Upper lobe of left lung (tissue), 6 donors: ENCODE measurements around the gene ZFYVE16. TPM values are rescaled to one million over a fixed set of nuclear protein-coding genes. Genes with fewer than 3 reads are reported as not detected.
"Not testable (repeated sequence)": the region's sequence is repeated elsewhere in the genome, so short reads cannot be mapped to it uniquely, and the experiment has no call there.

Experiments used
- ATAC-seq, 2 donors: fragments of 200-7000 bp; cut with Tn5 transposase; one replicate each; pipeline ENCODE4 v1.9.1; 2022; ENCODE audit warnings: mild to moderate bottlenecking in 2 of 2, moderate library complexity in 2 of 2; ENCODE audit not compliant: low FRiP score in 2 of 2
- DNase-seq, 2 donors: peaks; one replicate each; pipeline ENCODE4 v3.0.0-alpha.2; 2019 to 2020
- H3K27ac ChIP-seq, 4 donors: fragments of 200-600 bp; sonication (generic); one replicate each; pipeline ENCODE4 v1.5.1; 2016 to 2019
- H3K27me3 ChIP-seq, 4 donors: fragments of 200-600 bp; sonication (generic); one replicate each; pipeline ENCODE4 v1.5.1; 2017 to 2019
- H3K36me3 ChIP-seq, 4 donors: fragments of 200-600 bp; sonication (generic); one replicate each; pipeline ENCODE4 v1.5.1; 2016 to 2019
- H3K4me1 ChIP-seq, 4 donors: fragments of 200-600 bp; sonication (generic); one replicate each; pipeline ENCODE4 v1.5.1; 2018 to 2019
- H3K4me3 ChIP-seq, 4 donors: fragments of 200-600 bp; sonication (generic); one replicate each; pipeline ENCODE4 v1.5.1; 2017 to 2019; ENCODE audit warnings: mild to moderate bottlenecking in 2 of 4, moderate library complexity in 1 of 4
- H3K9me3 ChIP-seq, 4 donors: fragments of 200-600 bp; sonication (generic); one replicate each; pipeline ENCODE4 v1.5.1; 2018 to 2019
- EP300 ChIP-seq, 4 donors: sonication (generic); formaldehyde crosslinking; IDR thresholded peaks; one replicate each; pipeline ENCODE4 v1.5.1; 2017; ENCODE audit warnings: antibody characterized with exemption in 4 of 4, control low read depth in 2 of 4
- POLR2A ChIP-seq, 4 donors: fragments of 450-650 bp; IDR thresholded peaks; one replicate each; pipeline ENCODE4 v1.5.1; 2016 to 2017; ENCODE audit warnings: antibody characterized with exemption in 4 of 4, mild to moderate bottlenecking in 2 of 4
- POLR2AphosphoS5 ChIP-seq, 2 donors: sonication (generic); formaldehyde crosslinking; IDR thresholded peaks; one replicate each; pipeline ENCODE4 v1.5.1; 2017; ENCODE audit warnings: antibody characterized with exemption in 2 of 2
- WGBS, 2 donors: methylation state at CpG; one replicate each; pipeline ENCODE4 v1.1.5; 2017 to 2018; 5-methylcytosine and 5-hydroxymethylcytosine counted together
- total RNA-seq, 6 donors: library from RNA; depleted of rRNA in 4 of 6; stranded (reverse); fragments of >200 nt in 4 of 6; gene quantifications; one replicate each; pipeline versions ENCODE4 v1.1.0 to v1.2.1, GENCODE V29; 2016 to 2021
- TF ChIP-seq, protein P1 (sequence below), 6 experiments: fragments of 450-650 bp in 4 of 6; fragments of 200-600 bp in 2 of 6; sonication (generic) in 2 of 6; IDR thresholded peaks; one replicate each; pipeline ENCODE4 v1.5.1; 2016 to 2019; ENCODE audit warnings: antibody characterized with exemption in 6 of 6
- donor health status: DM: no; HTN: no; CAD: no; lungs with moderate emphysema.
- donor health status: DM: no; HTN: yes; CAD: no; lungs with severe emphysema.

Gene ZFYVE16
- total RNA-seq, 6 donors from 2014 or later = 27.7 to 52.4 (median 40.2) TPM

DNA sequence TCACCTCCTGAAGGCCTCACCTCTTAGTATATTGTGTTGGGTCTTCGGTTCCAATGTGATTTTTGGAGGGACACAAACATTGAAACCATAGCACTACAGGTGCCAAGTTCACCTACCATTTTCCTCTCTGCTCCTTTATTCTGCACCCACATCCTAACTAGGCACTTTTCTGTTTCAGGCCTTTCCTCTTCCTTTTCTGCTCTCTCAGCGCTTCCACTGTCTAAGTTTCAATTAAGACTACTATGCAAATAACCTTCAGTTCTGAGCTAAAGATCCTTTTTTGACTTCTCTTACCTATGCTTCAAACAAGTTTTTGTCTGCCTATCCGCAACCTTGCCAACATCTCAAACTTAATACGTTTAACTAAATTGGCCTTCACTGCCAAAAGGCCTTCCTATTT, 25.4 kb upstream of the ZFYVE16 start:
- ATAC-seq (no peak), DNase-seq (no peak)
- no peak overlapping the region for H3K4me3 ChIP-seq
- H3K27me3 ChIP-seq = no peaks in the 10 kb centered on the region
- TF ChIP-seq POLR2A (IDR thresholded peaks at IDR 0.05) (no peak), POLR2AphosphoS5 (IDR thresholded peaks at IDR 0.05) (no peak), EP300 (IDR thresholded peaks at IDR 0.05) (no peak)
- TF ChIP-seq, protein P1, sequence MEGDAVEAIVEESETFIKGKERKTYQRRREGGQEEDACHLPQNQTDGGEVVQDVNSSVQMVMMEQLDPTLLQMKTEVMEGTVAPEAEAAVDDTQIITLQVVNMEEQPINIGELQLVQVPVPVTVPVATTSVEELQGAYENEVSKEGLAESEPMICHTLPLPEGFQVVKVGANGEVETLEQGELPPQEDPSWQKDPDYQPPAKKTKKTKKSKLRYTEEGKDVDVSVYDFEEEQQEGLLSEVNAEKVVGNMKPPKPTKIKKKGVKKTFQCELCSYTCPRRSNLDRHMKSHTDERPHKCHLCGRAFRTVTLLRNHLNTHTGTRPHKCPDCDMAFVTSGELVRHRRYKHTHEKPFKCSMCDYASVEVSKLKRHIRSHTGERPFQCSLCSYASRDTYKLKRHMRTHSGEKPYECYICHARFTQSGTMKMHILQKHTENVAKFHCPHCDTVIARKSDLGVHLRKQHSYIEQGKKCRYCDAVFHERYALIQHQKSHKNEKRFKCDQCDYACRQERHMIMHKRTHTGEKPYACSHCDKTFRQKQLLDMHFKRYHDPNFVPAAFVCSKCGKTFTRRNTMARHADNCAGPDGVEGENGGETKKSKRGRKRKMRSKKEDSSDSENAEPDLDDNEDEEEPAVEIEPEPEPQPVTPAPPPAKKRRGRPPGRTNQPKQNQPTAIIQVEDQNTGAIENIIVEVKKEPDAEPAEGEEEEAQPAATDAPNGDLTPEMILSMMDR (IDR thresholded peaks at IDR 0.05) = no peak
- 91 to 93% methylated on average over 4 of the region's 4 CpGs for WGBS, 2 donors
- H3K4me1 ChIP-seq = no peaks in the 10 kb centered on the region
- H3K9me3 ChIP-seq = no peaks in the 10 kb centered on the region
- no peak overlapping the region for H3K27ac ChIP-seq
- H3K36me3 ChIP-seq = no peaks in the 10 kb centered on the region

DNA sequence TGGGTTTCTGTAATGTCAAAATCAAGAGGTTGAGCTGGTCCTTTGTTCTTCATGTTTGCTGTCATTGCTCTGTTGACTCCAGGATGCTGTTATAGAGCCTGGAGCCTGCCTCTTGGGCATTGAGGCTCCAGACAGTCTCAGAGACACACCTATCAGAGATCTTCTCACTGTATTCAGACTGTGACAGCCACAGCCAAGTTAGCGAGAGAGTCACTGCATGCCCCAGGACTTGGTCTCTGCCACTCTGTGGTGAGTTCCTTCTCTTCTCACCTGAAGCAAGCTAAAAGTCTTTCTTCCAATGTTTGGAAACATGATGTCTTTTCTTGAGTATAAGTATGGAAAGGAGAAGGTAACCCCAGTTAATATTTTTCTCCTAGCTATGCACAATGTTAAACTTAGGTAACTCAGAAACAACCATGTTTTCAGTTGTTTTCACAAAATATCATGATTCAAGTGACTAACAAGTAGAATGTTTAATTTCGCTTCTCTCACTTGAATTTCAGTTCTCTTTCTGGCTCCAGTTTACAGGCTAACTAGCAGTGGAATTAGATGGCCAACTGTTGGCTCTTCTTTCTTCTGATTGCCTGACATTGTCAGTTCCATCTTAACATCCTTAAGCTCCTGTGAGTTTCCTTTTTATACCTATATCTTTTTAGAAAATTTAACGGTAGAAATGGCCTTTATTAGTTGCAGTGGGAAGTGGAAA, 20.6 kb upstream of the ZFYVE16 start:
- Histone ChIP-seq H3K9me3 (no peaks in the 10 kb centered on the region), H3K4me3 (no peak overlapping the region), H3K4me1 (no peaks in the 10 kb centered on the region), H3K27me3 (no peaks in the 10 kb centered on the region), H3K27ac (no peak overlapping the region), H3K36me3 (no peaks in the 10 kb centered on the region)
- DNase-seq (no peak), ATAC-seq (no peak)
- TF ChIP-seq, protein P1 (IDR thresholded peaks at IDR 0.05) = no peak
- TF ChIP-seq POLR2AphosphoS5 (IDR thresholded peaks at IDR 0.05) = no peak
- TF ChIP-seq EP300 (IDR thresholded peaks at IDR 0.05) = no peak
- no peak for TF ChIP-seq POLR2A (IDR thresholded peaks at IDR 0.05)
- WGBS, 2 donors = 81 to 88% methylated on average over 3 of the region's 3 CpGs

DNA sequence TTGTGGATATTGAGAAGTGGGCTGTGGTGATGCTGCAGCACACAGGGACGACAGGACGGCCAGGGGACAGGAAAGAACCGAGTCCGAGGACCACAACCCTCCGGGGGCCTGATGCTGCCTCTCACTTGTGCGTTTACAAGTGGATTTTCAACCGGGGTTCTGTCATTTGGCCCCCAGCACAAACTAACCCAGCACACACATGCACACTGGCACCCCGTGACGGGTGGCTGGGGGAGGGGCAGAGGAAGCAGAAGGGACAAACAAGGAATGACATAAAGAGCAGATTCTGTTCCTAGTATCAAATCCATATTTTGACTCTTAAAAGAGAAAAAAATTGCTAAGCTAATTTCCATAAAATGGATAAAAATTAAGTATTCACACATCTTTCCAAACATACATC, 18.3 kb upstream of the ZFYVE16 start:
- TF ChIP-seq, protein P1 (IDR thresholded peaks at IDR 0.05) = no peak
- peak in 1 of 4 donors; percentile 18 for TF ChIP-seq POLR2A (IDR thresholded peaks at IDR 0.05)
- Histone ChIP-seq H3K36me3 (no peaks in the 10 kb centered on the region), H3K9me3 (peaks cover 0 to 3% (median 0%) of the 10 kb centered on the region in 4 donors), H3K4me3 (peak overlapping the region in 2 of 4 donors; percentile 14 to 27), H3K27me3 (no peaks in the 10 kb centered on the region), H3K4me1 (no peaks in the 10 kb centered on the region), H3K27ac (no peak overlapping the region)
- 43 to 46% methylated on average over 9 of the region's 9 CpGs for WGBS, 2 donors
- ATAC-seq (no peak), DNase-seq (peak in 1 of 2 donors; percentile 36)

DNA sequence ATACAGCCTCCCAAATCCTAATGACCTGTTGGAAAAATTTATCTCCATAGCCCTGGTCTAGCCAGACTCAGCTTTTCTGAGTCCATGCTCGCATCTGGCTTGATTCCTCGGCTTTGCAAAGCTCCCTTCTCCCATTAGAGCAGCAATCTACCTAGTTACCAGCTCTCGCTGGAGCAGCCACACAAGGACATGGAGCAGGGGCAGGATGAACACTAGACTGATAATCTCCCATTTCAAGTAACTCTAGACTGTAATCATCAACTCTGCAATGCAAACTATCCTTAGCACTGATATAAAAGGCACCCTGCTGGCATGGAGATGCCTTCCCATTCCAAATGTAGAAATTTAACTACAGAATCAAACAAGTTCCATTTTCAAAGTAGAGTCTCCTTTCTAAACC, 17.5 kb upstream of the ZFYVE16 start:
- not testable (repeated sequence) for H3K4me1 ChIP-seq, H3K36me3 ChIP-seq, DNase-seq, ATAC-seq, H3K27me3 ChIP-seq, H3K4me3 ChIP-seq, H3K27ac ChIP-seq, H3K9me3 ChIP-seq
- 80% methylated on average over 3 of the region's 3 CpGs for WGBS, 2 donors

DNA sequence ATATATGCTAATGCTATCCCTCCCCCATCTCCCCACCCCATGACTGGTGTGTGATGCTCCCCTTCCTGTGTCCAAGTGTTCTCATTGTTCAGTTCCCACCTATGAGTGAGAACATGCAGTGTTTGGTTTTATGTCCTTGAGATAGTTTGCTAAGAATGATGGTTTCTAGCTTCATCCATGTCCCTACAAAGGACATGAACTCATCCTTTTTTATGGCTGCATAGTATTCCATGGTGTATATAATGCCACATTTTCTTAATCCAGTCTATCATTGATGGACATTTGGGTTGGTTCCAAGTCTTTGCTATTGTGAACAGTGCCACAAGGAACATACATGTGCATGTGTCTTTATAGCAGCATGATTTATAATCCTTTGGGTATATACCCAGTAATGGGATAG, 16.6 kb upstream of the ZFYVE16 start:
- H3K9me3 ChIP-seq, H3K4me1 ChIP-seq, ATAC-seq, H3K27ac ChIP-seq, H3K36me3 ChIP-seq, H3K27me3 ChIP-seq, H3K4me3 ChIP-seq, DNase-seq: not testable (repeated sequence)

DNA sequence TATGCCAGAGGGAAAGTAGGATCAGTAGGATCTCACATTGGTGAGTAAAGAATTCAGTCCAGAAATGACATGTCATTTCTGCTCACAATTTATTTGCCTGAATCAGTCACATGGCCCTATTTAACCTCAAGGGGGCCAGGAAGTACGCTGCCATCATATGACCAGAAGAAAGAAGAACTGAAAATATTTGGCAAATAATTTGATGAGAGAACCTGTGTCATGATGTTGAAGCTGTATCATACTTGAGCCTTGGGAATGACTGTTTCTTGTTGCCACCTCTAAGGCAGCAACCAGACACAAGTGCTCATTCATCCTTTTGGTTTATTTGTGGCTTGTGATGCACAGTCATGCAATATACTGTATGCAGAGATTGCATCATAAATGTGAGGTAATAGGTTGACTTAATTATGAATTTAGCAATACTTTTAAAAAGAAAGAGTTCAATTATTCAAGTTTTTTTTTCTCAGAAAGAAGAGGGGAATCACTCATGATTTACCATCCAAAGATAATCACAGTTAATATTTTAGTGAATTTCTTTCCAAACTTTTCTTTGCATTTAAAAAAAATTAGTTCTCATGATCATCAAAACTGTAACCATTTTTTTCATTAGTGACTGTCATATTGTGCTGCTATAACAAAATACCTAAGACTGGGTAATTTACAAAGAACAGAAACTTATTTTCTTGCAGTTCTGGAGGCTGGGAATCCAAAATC, 8.2 kb upstream of the ZFYVE16 start:
- ATAC-seq (peak; percentile 75 to 91), DNase-seq (peak in 1 of 2 donors; percentile 21)
- TF ChIP-seq, protein P1 (IDR thresholded peaks at IDR 0.05) = peak in 1 of 6 experiments; percentile 5
- TF ChIP-seq POLR2A (IDR thresholded peaks at IDR 0.05) = no peak
- peak in 1 of 2 donors; percentile 53 for TF ChIP-seq POLR2AphosphoS5 (IDR thresholded peaks at IDR 0.05)
- TF ChIP-seq EP300 (IDR thresholded peaks at IDR 0.05) = peak in 1 of 4 donors; percentile 31
- no peaks in the 10 kb centered on the region for H3K36me3 ChIP-seq
- peak overlapping the region; percentile 16 to 67 (median 38) for H3K27ac ChIP-seq
- H3K4me3 ChIP-seq = no peak overlapping the region
- no peaks in the 10 kb centered on the region for H3K27me3 ChIP-seq
- H3K4me1 ChIP-seq = no peaks in the 10 kb centered on the region
- 38 to 43% methylated on average over 1 of the region's 1 CpG for WGBS, 2 donors
- no peaks in the 10 kb centered on the region for H3K9me3 ChIP-seq

DNA sequence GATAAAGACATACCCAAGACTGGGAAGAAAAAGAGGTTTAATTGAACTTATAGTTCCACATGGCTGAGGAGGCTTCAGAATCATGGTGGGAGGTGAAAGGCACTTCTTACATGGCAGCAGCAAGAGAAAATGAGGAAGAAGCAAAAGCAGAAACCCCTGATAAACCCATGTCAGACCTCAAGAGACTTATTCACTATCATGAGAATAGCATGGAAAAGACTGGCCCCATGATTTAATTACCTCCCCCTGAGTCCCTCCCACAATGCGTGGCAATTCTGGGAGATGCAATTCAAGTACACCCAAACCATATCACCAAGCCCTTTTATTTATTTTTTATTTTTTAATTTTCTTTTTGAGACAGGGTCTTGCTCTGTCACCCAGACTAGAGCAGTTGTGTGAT, 7.5 kb upstream of the ZFYVE16 start:
- ATAC-seq = peak in 1 of 2 donors; percentile 38
- not testable (repeated sequence) for H3K4me3 ChIP-seq, H3K4me1 ChIP-seq, H3K27me3 ChIP-seq, H3K9me3 ChIP-seq, H3K36me3 ChIP-seq
- 88 to 93% methylated on average over 1 of the region's 1 CpG for WGBS, 2 donors
- peak in 1 of 2 donors; percentile 24 for DNase-seq
- peak overlapping the region in 2 of 4 donors; percentile 29 to 67 for H3K27ac ChIP-seq
